Fibroblast of upper back skin (primary cell): Measurements from ENCODE around the gene TMEM245.
A peak's percentile ranks its signal among the peaks of the same experiment; 100 is the strongest.

Experiments used
- DNase-seq: peaks from one replicate; pipeline ENCODE4 v3.0.0-alpha.2; 2013

TMEM245 gene

GRCh38 chr9:109119439-109120203 lies at the start of gene TMEM245:
TMEM245 (minus strand) TSS chr9:109119947; CDS start chr9:109119913, 34 bp downstream.
- peak; percentile 100 for DNase-seq

DNA sequence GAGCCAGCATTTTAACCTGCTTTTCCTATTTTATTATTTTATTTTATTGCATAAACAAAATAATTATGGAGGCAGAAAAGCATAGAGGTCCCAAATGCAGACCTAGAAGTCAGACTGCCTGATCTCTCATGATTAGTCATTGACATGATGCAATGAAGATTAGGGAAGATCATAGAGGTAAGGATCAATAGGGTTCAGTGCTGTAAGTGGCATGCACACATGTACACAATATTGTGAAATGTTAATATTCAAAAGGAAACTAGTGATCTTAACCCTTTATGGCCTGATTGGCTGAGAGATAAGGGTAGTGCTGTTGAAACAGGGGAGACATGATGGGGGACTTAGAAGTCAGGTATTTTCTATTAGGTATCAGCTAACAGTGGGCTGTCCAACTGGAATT lies 48.4 kb upstream of the TMEM245 start:
- no peak for DNase-seq

DNA sequence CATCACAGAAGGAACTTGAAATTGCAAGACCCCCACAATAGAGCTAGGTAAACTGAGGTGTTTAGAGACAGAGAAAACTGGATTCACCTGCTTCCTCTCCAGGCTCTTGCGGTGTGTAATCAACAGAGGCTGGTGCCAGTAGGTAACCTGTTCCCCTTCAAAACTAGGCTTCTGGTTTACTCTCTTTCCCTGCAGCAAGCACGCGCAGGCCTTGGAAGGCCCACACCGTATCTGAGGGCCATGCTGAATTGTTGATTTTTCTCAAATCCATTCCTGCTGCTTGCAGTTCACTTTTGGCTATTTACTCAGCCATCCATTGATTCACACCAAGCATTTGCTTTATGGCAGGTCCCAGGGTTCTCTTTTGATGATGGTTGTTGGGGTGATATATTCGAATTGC lies 48.0 kb upstream of the TMEM245 start:
- no peak for DNase-seq

DNA sequence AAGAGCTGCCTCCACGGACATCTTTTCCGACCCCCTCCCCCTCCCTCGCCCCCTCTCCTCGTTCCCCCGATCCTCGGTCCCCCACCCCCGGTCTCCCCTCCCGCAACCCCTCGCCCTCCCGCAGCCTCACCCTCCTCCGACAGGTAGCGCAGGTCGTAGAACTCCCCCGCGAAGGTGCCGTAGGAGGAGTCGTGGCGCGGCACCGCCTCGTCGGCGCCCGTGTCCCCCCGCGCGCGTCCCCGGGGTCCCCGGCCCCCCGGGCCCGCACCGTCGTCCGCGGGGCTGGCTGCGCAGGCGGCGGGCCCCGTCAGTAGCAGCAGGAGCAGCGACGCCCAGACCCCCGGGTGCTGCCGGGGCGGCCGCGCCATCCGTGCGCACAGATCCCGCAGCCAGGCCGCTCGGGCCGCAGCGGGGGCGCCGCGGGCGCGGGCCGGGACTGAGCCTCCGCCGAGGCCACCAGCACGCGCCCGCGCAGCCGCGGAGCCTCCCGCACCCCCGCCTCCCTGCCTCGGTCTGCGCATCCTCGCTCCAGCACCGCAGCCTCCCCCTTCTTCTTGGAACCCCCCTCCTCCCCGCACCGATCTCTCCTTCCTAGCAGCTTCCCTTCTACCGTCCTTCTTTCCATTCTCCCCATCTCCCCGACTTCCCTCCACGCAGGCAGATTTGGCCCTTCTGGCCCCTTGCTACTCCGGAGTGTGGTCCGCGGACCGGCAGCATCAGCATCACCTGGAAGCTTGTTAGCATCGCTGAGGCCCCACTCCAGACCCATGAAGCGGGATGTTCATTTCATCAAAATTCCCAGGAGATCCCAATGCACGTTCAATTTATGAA lies 47.2 kb upstream of the TMEM245 start, which contains the start of gene FRRS1L:
TSS of gene FRRS1L (minus strand) at position 479 of the 831 bp plus-strand sequence. CDS start at position 368, 111 bp downstream.
- no peak for DNase-seq

GRCh38 chr9:109166171-109166770 lies 46.5 kb upstream of the TMEM245 start:
- no peak for DNase-seq

DNA sequence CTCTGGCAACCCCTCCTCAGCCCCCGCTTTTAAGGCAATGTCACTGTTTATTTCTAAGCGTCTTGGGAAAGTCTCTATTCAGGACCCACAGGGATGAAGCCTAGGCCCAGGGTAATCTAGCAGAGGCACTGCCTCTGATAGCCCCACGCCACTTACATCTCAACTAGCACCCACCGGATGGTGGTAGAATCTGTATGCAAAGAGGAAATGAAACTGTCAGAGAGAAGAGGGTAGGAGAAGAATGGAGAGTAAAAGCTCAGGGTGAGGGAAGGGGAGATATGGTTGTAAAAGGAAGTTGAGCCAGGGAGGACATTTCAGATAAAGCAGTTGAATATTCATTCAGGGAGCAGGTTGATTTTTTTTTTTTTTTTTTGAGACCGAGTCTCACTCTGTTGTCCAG lies 44.3 kb upstream of the TMEM245 start:
- no peak for DNase-seq

DNA sequence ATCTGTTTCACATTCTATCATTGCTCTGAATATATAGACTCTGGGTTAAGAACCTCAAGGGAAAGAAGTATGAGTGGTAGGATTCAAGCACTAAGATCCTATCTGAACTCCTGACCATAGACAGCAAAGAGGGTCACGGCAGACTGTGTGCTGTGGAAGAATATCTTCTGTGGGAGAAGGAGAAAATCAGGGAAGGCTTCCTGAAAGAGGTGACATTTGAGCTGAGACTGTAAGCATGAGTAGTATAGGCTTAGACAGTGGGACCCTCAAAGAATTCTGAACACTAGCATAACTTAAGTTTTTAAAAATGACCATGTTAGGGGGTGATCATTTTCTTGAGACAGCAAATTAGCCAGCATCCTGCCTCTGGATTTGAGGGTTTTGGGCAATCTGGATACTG lies 43.4 kb upstream of the TMEM245 start:
- no peak for DNase-seq

GRCh38 chr9:109162677-109163076 lies 42.9 kb upstream of the TMEM245 start:
- DNase-seq: no peak

- DNase-seq: no peak
Measured at GRCh38 chr9:109161471-109161870, 41.7 kb upstream of the TMEM245 start.

DNA sequence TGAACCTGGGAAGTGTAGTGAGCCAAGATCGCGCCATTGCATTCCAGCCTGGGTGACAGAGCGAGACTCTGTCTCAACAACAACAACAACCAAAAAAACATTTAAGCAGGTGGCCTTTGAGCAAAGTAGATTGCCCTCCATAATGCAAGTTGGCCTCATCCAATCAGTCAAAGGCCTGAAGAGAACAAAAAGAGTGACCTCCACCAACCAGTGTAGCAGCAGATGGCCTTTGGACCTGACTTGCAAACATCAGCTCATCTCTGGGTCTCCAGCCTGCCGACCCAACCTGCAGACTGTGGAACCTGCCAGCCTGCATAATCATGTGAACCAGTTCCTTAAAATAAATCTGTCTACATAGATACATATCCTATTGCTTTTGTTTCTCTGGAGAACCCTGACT lies 39.8 kb upstream of the TMEM245 start:
- DNase-seq: no peak

GRCh38 chr9:109158651-109159050 lies 38.9 kb upstream of the TMEM245 start:
- DNase-seq: peak; percentile 86

GRCh38 chr9:109156708-109157107 lies 37.0 kb upstream of the TMEM245 start:
- DNase-seq: no peak

- DNase-seq: no peak
Measured at GRCh38 chr9:109150925-109151545, 31.3 kb upstream of the TMEM245 start.

DNA sequence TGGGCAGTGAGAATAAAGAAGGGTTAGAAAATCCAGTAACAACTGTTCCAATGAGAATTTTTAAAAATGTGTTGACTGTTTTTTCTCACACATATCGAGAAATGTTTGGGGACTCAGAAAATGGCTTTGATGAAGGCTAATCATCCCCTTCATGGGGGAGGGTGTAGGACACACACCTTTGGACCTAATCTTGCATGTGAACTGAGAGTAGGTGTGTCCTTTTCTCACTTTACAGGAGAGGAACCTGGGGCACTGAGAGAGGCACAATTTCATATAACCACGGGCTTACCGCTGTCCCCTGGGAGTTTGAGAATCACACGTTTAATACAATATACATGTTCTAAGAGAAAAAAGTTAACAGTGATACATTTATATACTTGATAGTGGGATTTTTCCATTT lies 30.0 kb upstream of the TMEM245 start:
- no peak for DNase-seq

- no peak for DNase-seq
Measured at GRCh38 chr9:109149089-109149488, 29.3 kb upstream of the TMEM245 start.

DNA sequence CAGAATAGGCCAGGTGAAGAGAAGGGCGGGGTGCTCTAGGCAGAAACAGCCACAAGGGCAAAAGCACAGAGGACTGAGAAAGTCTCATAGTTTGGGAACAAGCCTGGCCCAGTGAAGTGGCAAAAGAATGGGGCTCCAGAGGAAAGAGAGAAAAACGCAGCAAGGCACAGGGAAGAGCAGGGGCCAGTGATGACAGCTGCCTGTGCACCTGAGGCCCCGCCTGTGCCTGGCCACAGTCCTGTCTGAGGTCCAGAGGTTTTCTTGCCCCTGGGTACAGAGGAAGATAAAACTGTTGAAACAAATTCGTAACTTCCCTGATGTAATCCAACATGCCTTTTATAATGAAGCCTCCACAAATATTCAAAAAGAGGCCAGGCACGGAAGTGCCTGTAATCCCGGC lies 25.3 kb upstream of the TMEM245 start:
- DNase-seq: no peak

DNA sequence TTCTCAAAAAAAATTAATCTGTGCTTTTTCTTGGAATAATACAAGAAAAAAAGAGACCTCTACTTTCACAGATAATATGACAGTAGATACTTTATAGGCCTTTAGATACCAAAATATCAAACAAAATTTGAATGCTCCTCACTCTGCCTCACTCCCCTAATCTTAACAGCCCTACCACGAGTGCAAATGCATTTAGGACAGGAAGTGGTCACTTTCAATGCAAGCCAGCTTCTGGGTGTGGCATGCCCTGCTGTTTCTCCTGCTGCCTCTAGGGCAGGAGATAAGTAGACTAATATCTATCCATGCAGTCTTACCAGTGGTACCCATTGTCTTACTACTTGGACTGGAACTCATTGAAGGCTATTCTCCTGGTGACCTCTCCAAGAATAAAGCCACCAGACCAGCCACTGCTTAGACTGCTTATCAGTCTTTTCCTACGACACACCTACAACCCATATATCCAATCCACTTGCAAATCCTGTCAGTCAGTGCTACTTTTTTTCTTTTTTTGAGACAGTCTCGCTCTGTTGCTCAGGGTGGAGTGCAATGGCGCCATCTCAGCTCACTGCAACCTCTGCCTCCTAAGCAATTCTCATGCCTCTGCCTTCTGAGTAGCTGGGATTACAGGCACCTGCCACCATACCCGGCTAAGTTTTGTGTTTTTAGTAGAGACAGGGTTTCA lies 24.3 kb upstream of the TMEM245 start:
- DNase-seq: peak; percentile 16

DNA sequence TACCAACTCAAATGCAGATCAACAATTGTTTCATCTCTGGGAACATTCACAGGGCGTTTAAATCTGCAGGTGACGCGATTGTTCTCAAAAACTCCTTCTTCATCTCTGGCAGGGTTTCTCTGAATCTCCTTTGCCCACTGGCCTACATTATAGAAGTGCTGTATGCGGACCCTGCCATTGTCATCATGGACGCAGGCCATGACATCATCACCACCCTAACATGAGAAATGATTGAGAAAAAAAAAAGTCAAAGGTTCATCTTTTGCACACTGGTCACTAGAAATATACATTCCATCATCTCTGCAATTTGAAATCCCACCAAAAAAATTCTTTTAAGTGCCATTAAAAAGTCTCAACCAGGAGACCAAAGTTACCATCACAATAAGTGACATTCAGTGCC lies 21.6 kb upstream of the TMEM245 start:
- DNase-seq: no peak

DNA sequence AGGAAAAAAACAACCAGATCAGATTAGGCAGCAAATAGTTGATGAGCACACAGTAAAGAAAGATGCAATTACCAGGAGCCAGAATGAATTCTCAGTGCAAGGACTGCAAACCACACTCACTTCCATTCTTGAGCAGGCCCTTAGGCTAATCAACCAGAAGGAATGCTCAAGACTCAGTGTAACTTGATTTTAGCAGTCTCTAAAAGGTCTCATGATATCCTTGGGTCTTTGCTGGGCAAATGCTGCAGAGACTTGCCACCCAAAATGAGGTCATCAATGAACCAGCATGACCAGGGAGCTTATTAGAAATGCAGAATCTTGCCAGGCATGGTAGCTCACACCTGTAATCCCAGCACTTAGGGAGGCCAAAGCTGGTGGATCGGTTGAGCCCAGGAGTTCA lies 20.1 kb upstream of the TMEM245 start:
- no peak for DNase-seq

DNA sequence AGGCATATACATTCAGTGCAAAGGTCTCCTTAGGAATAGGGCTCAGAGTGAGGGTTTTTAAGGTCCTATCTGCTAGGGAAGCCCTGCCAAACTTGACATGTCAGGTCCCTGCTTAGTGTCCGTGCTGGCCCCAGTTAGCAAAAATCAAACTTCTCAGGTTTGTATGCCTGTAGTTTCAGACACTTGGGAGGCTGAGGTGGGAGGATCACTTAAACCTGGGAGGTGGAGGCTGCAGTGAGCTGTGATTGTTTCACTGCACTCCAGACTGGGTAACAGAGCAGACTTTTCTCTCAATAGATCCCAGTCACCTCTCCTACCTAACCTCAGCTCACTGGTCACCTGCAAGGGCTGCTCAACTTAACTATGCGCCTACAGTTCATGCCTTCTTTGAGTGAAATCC lies 18.7 kb upstream of the TMEM245 start:
- DNase-seq: no peak

DNA sequence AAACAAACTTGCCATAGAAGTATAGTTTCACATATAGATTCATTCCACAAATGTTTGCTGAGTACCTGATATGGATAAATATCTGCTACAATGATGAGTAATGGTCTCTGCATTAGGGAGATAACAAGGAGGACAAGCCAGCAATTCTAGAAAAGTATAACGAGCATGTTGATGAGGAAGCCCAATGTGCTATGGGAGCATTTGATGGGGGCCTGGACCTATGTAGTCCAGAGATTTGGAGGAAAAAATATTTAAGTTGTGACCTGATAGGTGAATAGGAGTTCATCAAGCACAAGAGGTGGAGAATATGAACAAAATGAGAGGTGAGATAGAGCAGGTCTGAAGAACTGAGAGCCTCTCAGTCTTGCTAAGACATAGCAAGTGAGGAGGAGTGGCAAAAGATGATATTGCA lies 14.4 kb upstream of the TMEM245 start:
- no peak for DNase-seq

DNA sequence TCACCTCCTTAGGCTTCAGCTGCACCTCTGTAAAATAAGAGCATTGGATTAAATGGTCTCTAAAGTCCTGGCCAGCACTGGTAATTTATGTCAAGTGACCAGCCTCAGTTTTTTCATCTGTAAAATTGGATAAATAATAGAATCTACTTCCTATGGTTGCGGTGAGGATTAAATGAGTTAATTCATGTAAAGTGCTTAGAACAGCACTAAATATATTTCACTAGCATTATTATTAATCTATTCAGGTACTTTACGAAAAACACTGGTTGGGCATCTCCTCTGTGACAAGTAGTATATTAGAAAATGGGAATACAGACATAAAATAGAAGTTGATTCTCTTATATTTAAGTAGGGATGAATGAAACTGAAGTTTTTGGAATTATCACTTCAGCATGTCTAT lies 13.8 kb upstream of the TMEM245 start:
- no peak for DNase-seq

DNA sequence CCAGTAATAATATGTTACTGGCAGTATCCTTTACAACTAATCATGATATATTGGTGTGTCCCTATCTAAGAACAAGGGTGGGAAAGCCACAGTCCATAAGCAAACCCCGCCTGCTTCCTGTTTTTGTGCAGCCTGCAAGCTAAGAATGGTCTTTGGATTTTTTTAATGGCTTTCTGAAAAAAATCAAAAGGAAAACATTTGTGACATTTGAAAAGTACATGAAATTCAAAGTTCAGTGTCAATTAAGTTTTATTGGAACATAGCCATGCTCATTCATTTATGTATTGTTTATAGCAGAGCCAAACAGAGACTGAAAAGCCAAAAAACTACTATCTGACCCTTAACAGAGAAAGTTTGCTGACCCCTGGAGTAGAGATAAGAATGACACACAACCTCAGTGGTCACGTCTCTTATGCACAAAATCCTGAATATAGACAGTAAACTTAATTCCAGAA lies 12.8 kb upstream of the TMEM245 start:
- no peak for DNase-seq
